ENCODE data around the gene HOOK2.

HOOK2 gene

GRCh38 chr19:12793290-12794195, 18.2 kb upstream of the HOOK2 start:
- no peak for DNase-seq

- DNase-seq = no peak
Measured at GRCh38 chr19:12792853-12793289, 17.5 kb upstream of the HOOK2 start.

DNA sequence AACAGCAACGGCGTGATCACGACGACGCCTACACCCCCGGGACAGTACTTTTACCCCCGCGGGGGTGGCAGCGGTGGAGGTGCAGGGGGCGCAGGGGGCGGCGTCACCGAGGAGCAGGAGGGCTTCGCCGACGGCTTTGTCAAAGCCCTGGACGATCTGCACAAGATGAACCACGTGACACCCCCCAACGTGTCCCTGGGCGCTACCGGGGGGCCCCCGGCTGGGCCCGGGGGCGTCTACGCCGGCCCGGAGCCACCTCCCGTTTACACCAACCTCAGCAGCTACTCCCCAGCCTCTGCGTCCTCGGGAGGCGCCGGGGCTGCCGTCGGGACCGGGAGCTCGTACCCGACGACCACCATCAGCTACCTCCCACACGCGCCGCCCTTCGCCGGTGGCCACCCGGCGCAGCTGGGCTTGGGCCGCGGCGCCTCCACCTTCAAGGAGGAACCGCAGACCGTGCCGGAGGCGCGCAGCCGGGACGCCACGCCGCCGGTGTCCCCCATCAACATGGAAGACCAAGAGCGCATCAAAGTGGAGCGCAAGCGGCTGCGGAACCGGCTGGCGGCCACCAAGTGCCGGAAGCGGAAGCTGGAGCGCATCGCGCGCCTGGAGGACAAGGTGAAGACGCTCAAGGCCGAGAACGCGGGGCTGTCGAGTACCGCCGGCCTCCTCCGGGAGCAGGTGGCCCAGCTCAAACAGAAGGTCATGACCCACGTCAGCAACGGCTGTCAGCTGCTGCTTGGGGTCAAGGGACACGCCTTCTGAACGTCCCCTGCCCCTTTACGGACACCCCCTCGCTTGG, 16.9 kb upstream of the HOOK2 start:
- DNase-seq = no peak

- DNase-seq = no peak
Measured at GRCh38 chr19:12791345-12792050, 16.1 kb upstream of the HOOK2 start, which contains the start of gene JUNB. TSS of gene JUNB (plus strand) at chr19:12791486. CDS start at chr19:12791772, 286 bp downstream.

DNA sequence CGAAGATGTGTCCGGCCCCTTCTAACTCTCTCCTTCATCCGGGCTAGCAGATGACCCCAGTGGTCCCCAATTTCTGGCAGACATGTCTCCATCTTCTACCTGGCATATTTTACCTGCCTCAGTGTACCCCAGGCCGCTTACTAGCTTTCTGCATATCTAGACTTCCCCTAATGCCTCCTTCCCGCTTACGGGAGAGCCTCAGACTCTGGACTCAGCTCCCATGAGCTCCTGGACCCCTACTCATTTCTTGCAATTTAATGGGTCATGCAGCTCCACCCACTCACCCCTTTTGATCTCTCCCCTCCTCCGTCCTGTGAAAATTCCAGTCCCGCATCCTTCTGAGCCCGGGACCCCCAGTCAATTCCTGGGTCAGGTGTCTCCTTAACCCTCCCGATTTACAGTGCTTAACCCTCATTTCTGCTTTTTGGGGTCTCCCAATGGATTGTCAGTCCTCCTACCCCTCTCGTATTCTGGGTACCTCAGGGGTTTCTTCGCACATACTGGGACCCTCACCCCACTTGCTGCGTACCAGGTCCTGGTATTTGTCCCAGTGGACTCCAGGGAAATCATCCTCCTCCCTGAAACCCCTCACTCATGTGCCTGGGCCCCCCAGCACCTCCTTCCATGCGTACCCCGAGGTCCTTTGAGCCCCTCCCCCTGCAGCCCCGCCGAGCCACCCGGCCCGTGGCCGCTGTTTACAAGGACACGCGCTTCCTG, 15.4 kb upstream of the HOOK2 start:
- DNase-seq = no peak

- DNase-seq = no peak
Measured at GRCh38 chr19:12789904-12790619, 14.7 kb upstream of the HOOK2 start.

DNA sequence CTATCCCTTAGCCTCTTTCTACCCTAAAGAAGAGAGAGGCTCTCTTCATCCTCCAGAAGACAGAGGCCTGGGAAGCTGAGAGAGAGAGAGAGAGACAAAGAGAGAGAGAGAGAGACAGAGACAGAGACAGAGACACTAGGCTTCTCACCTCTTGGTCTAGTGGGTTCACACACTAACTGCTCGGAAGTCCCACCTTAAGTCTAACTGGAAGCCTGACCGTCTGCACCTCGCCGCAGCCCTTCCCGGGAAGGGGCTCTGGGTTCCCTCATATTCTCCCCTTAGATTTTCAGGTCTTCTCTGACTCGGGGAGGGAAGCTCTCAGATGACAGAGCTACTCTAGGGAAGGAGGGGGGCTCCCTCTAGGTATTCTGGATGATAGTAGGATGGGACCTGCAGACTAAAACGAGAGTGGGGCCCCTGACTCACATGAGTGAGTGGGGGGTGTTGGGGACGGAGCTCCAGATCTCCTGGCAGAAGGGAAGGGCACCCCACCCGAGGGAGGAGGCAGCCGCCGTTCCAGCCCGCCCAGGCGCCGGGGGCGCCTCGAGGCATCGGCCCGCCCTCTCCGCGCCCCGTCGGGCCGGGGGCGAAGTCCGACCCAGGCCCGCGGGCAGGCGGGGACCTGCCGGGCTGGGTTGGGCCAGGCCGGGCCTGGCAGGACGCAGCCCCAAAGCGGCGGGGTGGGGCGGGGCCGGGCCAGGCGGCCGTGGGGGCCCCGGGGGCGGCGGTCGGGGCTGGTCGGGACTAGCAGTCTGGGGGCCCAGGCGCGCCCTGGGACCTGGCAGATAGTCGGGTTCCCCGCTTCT, 13.9 kb upstream of the HOOK2 start:
- no peak for DNase-seq

DNA sequence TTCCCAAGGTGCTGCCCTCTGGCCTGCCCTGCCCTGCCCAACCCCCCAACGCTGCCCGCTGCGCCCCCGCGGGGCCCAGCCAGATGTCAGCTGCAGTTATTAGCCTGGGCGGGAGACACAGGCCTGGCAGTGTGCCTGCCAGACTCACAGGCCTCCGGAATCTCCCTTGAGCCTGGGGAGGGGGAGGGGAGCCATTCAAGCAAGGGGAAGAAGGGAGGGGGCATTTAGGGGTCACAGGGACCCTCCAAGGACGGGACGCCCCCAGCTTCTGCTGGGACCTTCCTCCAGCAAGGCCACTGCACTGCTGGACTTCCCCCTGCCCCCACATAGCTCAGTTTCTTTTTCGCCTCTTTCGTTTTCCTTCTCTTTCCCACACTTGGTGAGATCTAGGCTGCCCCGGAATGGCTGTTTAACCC, 13.3 kb upstream of the HOOK2 start:
- DNase-seq = no peak

- no peak for DNase-seq
Measured at GRCh38 chr19:12788042-12788681, 12.8 kb upstream of the HOOK2 start.

- DNase-seq = no peak
Measured at GRCh38 chr19:12787458-12787857, 12.1 kb upstream of the HOOK2 start.

DNA sequence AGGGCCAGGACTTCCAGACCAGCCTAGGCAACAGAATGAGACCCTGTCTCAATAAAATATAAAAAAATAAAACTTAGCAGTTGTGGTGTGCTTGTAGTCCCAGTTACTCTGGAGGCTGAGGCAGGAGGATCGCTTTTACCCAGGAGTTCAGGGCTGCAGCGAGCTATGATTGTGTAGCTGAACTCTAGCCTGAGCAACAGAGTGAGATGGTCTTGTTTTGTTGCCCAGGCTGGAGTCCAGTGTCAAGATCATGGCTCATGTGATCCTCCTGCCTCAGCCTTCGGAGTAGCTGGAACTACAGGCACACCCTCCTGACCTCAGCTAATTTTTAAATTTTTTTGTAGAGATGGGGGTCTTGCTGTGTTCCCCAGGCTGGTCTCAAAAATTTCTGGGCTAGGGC, 11.6 kb upstream of the HOOK2 start:
- no peak for DNase-seq

DNA sequence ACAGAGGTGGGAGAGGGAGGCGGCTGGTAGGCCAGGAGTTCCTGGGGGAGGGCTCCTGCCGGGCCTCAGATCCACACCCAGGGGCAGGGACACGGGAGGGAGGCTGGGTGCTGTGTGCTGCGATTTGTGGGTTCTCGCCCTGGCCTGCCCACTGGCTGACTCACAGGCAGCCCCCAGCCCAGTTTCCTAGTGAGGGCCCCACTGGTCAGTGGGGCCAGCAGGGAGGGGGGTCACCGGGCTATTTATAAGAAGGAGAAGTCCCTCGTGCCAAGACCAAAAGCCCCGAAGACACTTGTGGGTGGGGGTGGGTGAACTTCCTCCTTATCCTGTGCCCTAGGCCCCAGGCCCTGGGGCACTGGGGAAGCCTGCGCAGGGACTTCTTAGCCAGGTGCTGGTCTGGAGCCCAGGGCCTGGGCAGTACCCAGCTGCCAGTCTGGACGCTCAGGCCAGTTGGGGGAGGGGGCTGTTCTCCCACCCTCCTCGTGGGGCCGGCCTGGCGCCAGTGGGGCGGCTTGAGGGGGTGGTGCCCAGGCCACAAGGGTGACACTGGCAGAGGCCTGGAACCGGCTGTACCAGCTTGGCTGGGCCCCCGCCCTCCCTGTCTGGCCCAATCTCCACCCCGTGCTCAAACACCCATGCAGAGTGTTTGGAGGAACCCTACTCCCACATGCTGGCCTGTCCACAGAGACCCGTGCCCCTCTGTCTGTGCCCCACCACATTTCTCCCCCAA, 11.0 kb upstream of the HOOK2 start:
- no peak for DNase-seq

DNA sequence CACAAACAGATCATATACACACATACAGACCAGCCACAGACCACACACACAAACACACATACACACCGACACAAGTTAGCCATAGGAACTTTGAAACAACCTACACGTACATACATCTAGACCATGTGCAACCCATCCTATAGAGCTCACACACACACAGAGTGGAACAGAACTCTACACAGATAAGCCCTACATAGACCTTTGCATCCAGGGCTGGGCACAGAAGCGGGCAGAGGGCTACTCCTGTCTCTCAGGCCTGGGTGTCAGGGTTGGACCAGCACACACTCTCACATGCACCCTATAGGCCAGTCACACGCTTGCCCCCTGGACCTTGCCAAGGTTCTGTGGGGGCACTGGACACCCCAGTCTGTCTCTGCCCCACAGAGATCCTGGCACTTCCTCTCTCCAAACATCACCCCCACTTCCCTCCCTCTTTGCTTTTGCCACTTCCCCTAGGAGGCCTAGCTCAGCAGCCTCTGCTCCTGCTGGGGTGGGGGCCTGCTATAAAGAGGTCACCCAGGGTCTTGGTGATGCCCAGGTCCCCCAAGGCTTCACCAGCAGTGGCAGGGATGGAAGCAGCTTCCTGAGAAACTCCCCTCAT, 10.2 kb upstream of the HOOK2 start:
- DNase-seq = no peak

- DNase-seq = no peak
Measured at GRCh38 chr19:12784871-12785430, 9.6 kb upstream of the HOOK2 start.

GRCh38 chr19:12784394-12784870, 9.1 kb upstream of the HOOK2 start:
- DNase-seq = no peak

DNA sequence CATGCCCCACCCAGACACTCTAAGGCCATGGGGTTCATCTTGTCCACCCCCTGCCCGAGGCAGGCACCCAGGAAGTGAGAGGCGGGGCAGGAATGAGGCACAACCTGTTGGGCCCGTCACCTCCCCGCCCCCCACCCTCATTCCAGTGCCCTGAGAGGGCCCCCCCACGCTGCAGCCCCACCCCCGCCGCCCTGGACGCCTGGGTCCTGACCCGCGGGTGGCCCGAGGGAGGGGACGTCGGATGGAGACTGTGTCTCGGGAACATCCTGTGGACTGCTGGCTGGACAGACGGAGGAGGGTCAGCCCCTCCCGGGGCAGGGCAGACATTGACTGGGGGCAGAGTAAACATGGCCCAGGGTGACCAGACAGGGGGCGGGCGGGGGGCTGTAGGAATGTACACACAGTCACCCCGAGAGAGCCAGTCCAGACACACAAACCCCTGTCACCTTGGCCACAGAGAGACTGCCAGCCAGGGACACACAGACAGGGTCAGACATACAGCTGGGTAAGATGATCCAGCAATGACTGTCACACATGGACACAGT, 8.6 kb upstream of the HOOK2 start:
- DNase-seq = no peak

DNA sequence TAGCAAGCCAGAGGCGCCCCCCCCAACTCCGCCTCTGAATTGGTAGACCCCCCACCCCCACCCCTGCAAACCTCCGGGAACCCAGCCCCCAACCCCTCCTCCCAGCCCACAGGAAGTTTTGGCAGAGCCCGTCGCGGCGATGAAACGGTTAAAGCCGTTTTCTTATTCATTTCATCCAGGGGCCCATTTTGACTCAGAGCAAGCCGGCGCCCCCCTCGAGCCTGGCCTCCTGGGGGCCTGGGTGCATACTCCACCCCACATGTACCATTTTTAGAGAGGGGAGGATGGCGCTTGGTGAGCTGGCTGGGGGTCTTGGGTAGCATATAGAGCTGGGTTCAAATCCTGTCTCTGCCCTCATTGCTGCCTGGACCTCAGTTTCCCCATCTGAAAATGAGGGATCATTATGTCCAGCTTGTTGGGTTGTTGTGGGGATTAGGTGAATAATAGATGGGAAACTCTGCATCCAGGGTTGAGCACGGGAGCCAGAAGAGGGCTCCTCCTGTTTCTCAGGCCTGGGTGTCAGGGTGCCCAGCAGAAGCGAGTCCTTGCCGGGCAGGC, 8.0 kb upstream of the HOOK2 start:
- DNase-seq = no peak
